ENCODE results near the gene PTPN18. TPM values are rescaled to one million over a fixed set of nuclear protein-coding genes. Genes with fewer than 3 reads are reported as not detected.

The PTPN18 gene
- total RNA-seq, 1 donor from 2014 or later: 37.5 TPM

- no peaks in the 10 kb centered on the region for H3K9me3 Mint-ChIP-seq
- peaks cover 9% of the 10 kb centered on the region for H3K36me3 Mint-ChIP-seq
- no peak for DNase-seq (ENCODE audit: extremely low spot score, unreplicated experiment)
- H3K27ac Mint-ChIP-seq: no peak overlapping the region
- no peaks in the 10 kb centered on the region for H3K27me3 Mint-ChIP-seq
- H3K4me1 Mint-ChIP-seq (ENCODE audit: unreplicated experiment): peaks cover 23% of the 10 kb centered on the region
- no peak for TF ChIP-seq CTCF (conservative IDR thresholded peaks at IDR 0.05)
- peak overlapping the region; percentile 28 for H3K4me3 Mint-ChIP-seq
These were observed 3.6 kb upstream of the PTPN18 start for GRCh38 chr2:130352237-130352636.

- Mint-ChIP-seq H3K27me3 (no peaks in the 10 kb centered on the region), H3K9me3 (no peaks in the 10 kb centered on the region), H3K27ac (no peak overlapping the region), H3K4me3 (peak overlapping the region; percentile 87), H3K36me3 (peaks cover 3% of the 10 kb centered on the region), H3K4me1 (ENCODE audit: unreplicated experiment) (peaks cover 23% of the 10 kb centered on the region)
- DNase-seq (ENCODE audit: extremely low spot score, unreplicated experiment): no peak
- no peak for TF ChIP-seq CTCF (conservative IDR thresholded peaks at IDR 0.05)
These were observed 2.3 kb upstream of the PTPN18 start for GRCh38 chr2:130353291-130354138.

- Mint-ChIP-seq H3K27ac (peak overlapping the region; percentile 34), H3K4me1 (ENCODE audit: unreplicated experiment) (peaks cover 23% of the 10 kb centered on the region), H3K9me3 (no peaks in the 10 kb centered on the region), H3K4me3 (peak overlapping the region; percentile 87), H3K27me3 (no peaks in the 10 kb centered on the region), H3K36me3 (peaks cover 3% of the 10 kb centered on the region)
- no peak for TF ChIP-seq CTCF (conservative IDR thresholded peaks at IDR 0.05)
- DNase-seq (ENCODE audit: extremely low spot score, unreplicated experiment): no peak
These were observed 1.8 kb upstream of the PTPN18 start for GRCh38 chr2:130354139-130354428.

- no peak for DNase-seq (ENCODE audit: extremely low spot score, unreplicated experiment)
- no peaks in the 10 kb centered on the region for H3K27me3 Mint-ChIP-seq
- no peak for TF ChIP-seq CTCF (conservative IDR thresholded peaks at IDR 0.05)
- H3K4me1 Mint-ChIP-seq (ENCODE audit: unreplicated experiment): peaks cover 23% of the 10 kb centered on the region
- peaks cover 6% of the 10 kb centered on the region for H3K36me3 Mint-ChIP-seq
- peak overlapping the region; percentile 87 for H3K4me3 Mint-ChIP-seq
- H3K9me3 Mint-ChIP-seq: peaks cover 5% of the 10 kb centered on the region
- peak overlapping the region; percentile 34 for H3K27ac Mint-ChIP-seq
These were observed 681 bp upstream of the PTPN18 start for GRCh38 chr2:130355172-130355577.

GRCh38 chr2:130357864-130358263, 2.0 kb downstream of the PTPN18 start:
- H3K4me3 Mint-ChIP-seq: no peak overlapping the region
- peaks cover 5% of the 10 kb centered on the region for H3K9me3 Mint-ChIP-seq
- TF ChIP-seq CTCF (conservative IDR thresholded peaks at IDR 0.05): no peak
- H3K27ac Mint-ChIP-seq: no peak overlapping the region
- H3K36me3 Mint-ChIP-seq: peaks cover 10% of the 10 kb centered on the region
- no peaks in the 10 kb centered on the region for H3K27me3 Mint-ChIP-seq
- no peak for DNase-seq (ENCODE audit: extremely low spot score, unreplicated experiment)
- peaks cover 16% of the 10 kb centered on the region for H3K4me1 Mint-ChIP-seq (ENCODE audit: unreplicated experiment)

Data from type B pancreatic cell (in vitro differentiated cells).